Measurements from ENCODE around the gene COMT. TPM values are rescaled to one million over a fixed set of nuclear protein-coding genes. Genes with fewer than 3 reads are reported as not detected.

COMT gene
- total RNA-seq, 1 experiment from 2014 or later = 30.8 TPM

GRCh38 chr22:20002128-20002527 is 60.6 kb downstream of the COMT start:
- no peaks in the 10 kb centered on the region for H3K27me3 Mint-ChIP-seq (ENCODE audit: low read depth)
- peaks cover 26% of the 10 kb centered on the region for H3K4me1 Mint-ChIP-seq
- DNase-seq (ENCODE audit: low spot score) (no peak), ATAC-seq (no peak)
- H3K36me3 Mint-ChIP-seq = peaks cover 27% of the 10 kb centered on the region
- POLR2A ChIA-PET = interaction anchor here (1.0 kb wide), 1 partner anchor 28 kb away, joined by 3 read pairs; no protein-coding TSS in a partner anchor
- no peak overlapping the region for H3K27ac Mint-ChIP-seq
- H3K9me3 Mint-ChIP-seq = peaks cover 27% of the 10 kb centered on the region
- H3K4me3 Mint-ChIP-seq = no peak overlapping the region
- TF ChIP-seq ZNF671 (CRISPR knock-in tag; IDR thresholded peaks at IDR 0.05) (no peak), ZSCAN18 (CRISPR knock-in tag; IDR thresholded peaks at IDR 0.05) (no peak), SP1 (CRISPR knock-in tag; conservative IDR thresholded peaks at IDR 0.05) (no peak), ZNF423 (CRISPR knock-in tag; IDR thresholded peaks at IDR 0.05) (no peak), HMGXB4 (CRISPR knock-in tag; IDR thresholded peaks at IDR 0.05) (no peak), HMGA2 (CRISPR knock-in tag; IDR thresholded peaks at IDR 0.05) (no peak), PREB (CRISPR knock-in tag; IDR thresholded peaks at IDR 0.05; ENCODE audit: borderline replicate concordance) (no peak)
- CTCF ChIA-PET = interaction anchor here (1.1 to 4.9 kb wide), 4 partner anchors 9 to 40 kb away, joined by 3 to 30 read pairs (median 8); no protein-coding TSS in a partner anchor

- ChIA-PET POLR2A (interaction anchor here (1.0 kb wide), 1 partner anchor 28 kb away, joined by 3 read pairs; no protein-coding TSS in a partner anchor), CTCF (interaction anchor here (1.1 kb wide), 1 partner anchor 40 kb away, joined by 3 read pairs; no protein-coding TSS in a partner anchor)
- ATAC-seq (no peak), DNase-seq (ENCODE audit: low spot score) (no peak)
- Mint-ChIP-seq H3K9me3 (peaks cover 27% of the 10 kb centered on the region), H3K4me1 (peaks cover 30% of the 10 kb centered on the region), H3K36me3 (peaks cover 27% of the 10 kb centered on the region), H3K27ac (no peak overlapping the region), H3K27me3 (ENCODE audit: low read depth) (no peaks in the 10 kb centered on the region), H3K4me3 (no peak overlapping the region)
- TF ChIP-seq NFYB (CRISPR knock-in tag; conservative IDR thresholded peaks at IDR 0.05; ENCODE audit: low read depth) (no peak), TCF7 (CRISPR knock-in tag; IDR thresholded peaks at IDR 0.05; ENCODE audit: low read depth) (no peak), ZMAT4 (CRISPR knock-in tag; IDR thresholded peaks at IDR 0.05) (no peak), ZNF232 (CRISPR knock-in tag; IDR thresholded peaks at IDR 0.05) (no peak), GTF2I (CRISPR knock-in tag; conservative IDR thresholded peaks at IDR 0.05) (no peak), GABPB1 (CRISPR knock-in tag; IDR thresholded peaks at IDR 0.05) (no peak), CBFB (CRISPR knock-in tag; IDR thresholded peaks at IDR 0.05; ENCODE audit: low read depth) (no peak), ATF3 (CRISPR knock-in tag; conservative IDR thresholded peaks at IDR 0.05) (no peak), ZSCAN18 (CRISPR knock-in tag; IDR thresholded peaks at IDR 0.05) (no peak), ATF1 (CRISPR knock-in tag; IDR thresholded peaks at IDR 0.05) (no peak), FOXP1 (CRISPR knock-in tag; IDR thresholded peaks at IDR 0.05; ENCODE audit: borderline replicate concordance) (no peak), HMGXB4 (CRISPR knock-in tag; IDR thresholded peaks at IDR 0.05) (no peak), ERG (CRISPR knock-in tag; IDR thresholded peaks at IDR 0.05) (no peak), PRDM15 (CRISPR knock-in tag; IDR thresholded peaks at IDR 0.05) (no peak), NR1H2 (CRISPR knock-in tag; IDR thresholded peaks at IDR 0.05) (no peak)
These were observed 61.1 kb downstream of the COMT start for GRCh38 chr22:20002636-20003035.

All from WTC11 (cell line).